IMR-90 (cell line): ENCODE measurements around the gene ATP5F1D.

ENCODE experiments used
- POLR2A ChIP-seq: IDR thresholded peaks from 2 replicates; pipeline ENCODE4 v1.6.1; 2012; ENCODE audit warnings: mild to moderate bottlenecking, low read depth, low read length
- RAD21 ChIP-seq: IDR thresholded peaks from 2 replicates; pipeline ENCODE4 v1.6.1; 2012; ENCODE audit warnings: low read length, improper control_type of control experiment

- TF ChIP-seq POLR2A (peak; percentile 98), RAD21 (no peak)
Observed at GRCh38 chr19:1248139-1248785, 6.7 kb downstream of the ATP5F1D start, which contains the start of gene MIDN.
